ENCODE results near the gene MYLK.
A peak's percentile ranks its signal among the peaks of the same experiment; 100 is the strongest.
"Not testable (repeated sequence)": the region's sequence is repeated elsewhere in the genome, so short reads cannot be mapped to it uniquely, and the experiment has no call there.

The MYLK gene

DNA sequence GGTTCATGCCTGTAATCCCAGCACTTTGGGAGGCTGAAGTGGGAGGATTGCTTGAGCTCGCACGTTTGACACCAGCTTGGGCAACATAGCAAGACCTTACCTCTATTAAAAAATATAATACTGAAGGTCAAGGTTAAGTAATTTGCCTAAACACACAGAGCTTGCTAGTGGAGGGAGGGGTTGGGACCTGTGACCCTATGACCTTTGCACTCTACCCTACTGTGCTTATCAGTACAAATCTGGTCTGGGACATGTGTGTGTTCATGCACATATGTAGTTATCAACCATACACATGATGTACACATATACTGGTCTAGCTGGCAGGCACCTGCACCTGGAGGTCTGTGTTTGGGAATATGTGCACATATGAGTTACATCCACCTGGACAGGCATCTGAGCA lies 181.4 kb downstream of the MYLK start:
- Histone ChIP-seq H3K9me3 (ENCODE audit: control insufficient read depth in 1 of 2, low read length in 2 of 2) (no peaks in the 10 kb centered on the region), H3K27ac (ENCODE audit: low read length) (no peak overlapping the region), H3K4me3 (ENCODE audit: low read depth in 1 of 2, low read length in 2 of 2) (no peak overlapping the region), H3K27me3 (ENCODE audit: low read depth, low read length) (no peaks in the 10 kb centered on the region), H3K36me3 (ENCODE audit: control insufficient read depth in 1 of 2, insufficient read depth in 2 of 2, low read length in 2 of 2) (no peaks in the 10 kb centered on the region), H3K4me1 (ENCODE audit: control insufficient read depth in 1 of 2, insufficient read depth in 2 of 2, low read length in 2 of 2) (peaks cover 0 to 6% of the 10 kb centered on the region in 2 donors)

DNA sequence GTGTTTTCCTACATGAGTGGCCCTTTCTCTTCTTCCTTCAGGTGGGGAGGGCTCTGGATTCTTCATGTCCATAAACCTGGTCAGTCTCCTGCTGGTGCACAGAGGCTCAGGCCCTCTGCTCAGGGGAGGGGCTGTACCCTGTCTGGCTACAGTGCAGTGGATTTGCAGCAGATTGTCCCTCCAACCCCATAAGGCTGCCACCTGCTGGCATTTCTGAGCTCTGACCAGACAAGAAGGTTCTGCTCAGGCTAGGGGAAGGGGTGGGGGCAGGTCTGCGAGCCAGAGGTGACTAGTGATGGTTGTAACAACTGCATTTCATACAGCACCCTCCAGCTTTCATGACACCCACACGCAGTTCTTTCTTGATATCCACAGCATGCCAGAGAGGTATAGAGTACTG lies 182.1 kb downstream of the MYLK start:
- H3K27ac ChIP-seq (ENCODE audit: low read length); H3K27me3 ChIP-seq (ENCODE audit: low read depth, low read length); H3K4me1 ChIP-seq (ENCODE audit: control insufficient read depth in 1 of 2, insufficient read depth in 2 of 2, low read length in 2 of 2); H3K36me3 ChIP-seq (ENCODE audit: control insufficient read depth in 1 of 2, insufficient read depth in 2 of 2, low read length in 2 of 2); H3K9me3 ChIP-seq (ENCODE audit: control insufficient read depth in 1 of 2, low read length in 2 of 2): not testable (repeated sequence)
- H3K4me3 ChIP-seq (ENCODE audit: low read depth in 1 of 2, low read length in 2 of 2): peak overlapping the region; percentile 0 to 80

DNA sequence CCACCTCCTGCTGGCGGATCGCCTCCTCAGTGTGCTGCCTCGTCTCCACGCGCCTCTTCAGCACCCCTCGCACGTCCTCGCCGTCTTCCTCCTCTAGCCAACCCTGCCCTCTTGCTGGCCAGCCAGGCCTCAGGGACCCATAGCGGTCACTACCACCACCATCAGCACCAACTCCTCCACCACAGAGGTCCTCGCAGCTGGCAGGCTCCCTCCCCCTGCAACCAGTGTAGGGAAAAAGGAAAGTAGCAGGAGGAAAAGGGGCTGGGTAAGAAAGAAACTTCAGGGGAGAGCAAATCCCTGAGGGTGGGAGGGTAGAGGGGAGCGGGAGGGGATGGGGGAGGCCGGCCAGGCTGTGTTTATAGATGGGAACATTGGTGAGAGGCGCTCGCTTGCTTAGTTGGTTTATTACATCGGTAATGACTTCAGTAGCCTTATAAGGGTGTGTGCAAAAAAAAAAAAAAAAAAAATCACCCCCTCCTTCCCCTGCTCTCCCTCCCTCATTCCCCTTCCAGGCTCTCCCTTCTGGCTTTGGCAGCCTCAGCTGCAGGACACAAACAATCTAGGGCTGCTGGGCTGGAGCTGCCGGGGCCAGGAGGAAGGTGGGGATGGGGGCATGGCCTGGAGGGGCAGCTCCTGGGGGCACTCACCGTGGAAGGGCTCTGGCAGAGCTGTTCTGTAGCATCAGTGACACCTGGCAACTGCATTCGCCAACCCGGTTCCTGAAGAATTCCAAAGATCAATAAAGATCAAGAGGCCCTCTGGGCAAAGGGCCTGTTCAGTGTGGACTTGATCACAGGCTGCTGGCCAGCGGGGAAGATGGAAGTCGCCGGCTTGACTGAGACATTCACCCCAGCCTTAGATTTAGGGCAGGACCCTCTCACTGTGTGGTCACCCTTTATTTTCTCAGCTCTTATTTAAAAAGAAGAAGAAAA lies 183.1 kb downstream of the MYLK start:
- no peaks in the 10 kb centered on the region for H3K27me3 ChIP-seq (ENCODE audit: low read depth, low read length)
- peaks cover 6 to 15% of the 10 kb centered on the region in 2 donors for H3K4me1 ChIP-seq (ENCODE audit: control insufficient read depth in 1 of 2, insufficient read depth in 2 of 2, low read length in 2 of 2)
- peaks cover 0 to 1% of the 10 kb centered on the region in 2 donors for H3K36me3 ChIP-seq (ENCODE audit: control insufficient read depth in 1 of 2, insufficient read depth in 2 of 2, low read length in 2 of 2)
- no peaks in the 10 kb centered on the region for H3K9me3 ChIP-seq (ENCODE audit: control insufficient read depth in 1 of 2, low read length in 2 of 2)
- H3K4me3 ChIP-seq (ENCODE audit: low read depth in 1 of 2, low read length in 2 of 2): peak overlapping the region; percentile 63 to 80
- peak overlapping the region; percentile 45 for H3K27ac ChIP-seq (ENCODE audit: low read length)

DNA sequence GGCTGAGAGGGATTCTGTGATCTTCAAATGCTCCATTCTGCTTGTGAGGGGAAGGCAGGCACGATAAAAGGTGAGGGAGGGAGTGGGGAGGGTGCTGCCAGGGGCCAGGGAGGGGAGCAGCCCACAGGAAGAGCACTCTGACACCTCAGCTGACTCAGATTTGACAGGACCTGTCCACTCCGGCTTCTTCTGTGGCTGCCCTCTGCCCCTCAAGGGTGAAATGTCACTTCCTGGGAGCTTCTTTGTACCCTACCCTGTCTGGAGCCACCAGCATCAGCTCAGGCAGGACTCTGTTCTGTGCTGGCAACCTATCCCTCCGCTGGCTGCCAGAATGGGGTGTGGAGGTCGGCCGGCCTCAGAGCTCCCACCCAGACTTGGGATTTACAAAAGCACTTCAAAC lies 185.3 kb downstream of the MYLK start:
- peak overlapping the region; percentile 63 to 80 for H3K4me3 ChIP-seq (ENCODE audit: low read depth in 1 of 2, low read length in 2 of 2)

DNA sequence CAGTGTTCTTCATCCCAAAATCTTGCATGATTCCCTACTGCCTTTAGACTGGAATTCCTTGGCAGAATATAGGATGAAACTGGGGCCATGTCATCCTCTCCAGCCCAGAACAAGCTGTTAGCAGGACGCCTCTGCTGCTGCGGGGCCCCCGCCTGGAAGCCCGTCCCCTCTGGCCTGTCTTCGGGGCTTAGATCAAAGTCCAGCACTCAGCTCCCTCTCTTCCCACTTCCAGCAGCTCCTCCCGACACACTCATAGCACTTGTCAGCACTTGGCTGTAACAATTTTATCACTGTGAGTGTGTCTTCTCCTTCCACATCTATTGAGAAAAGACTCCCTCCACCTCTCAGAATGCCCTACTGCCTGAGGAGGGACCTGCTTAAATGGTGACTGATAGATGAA lies 187.3 kb downstream of the MYLK start:
- Histone ChIP-seq H3K27me3 (ENCODE audit: low read depth, low read length) (no peaks in the 10 kb centered on the region), H3K4me3 (ENCODE audit: low read depth in 1 of 2, low read length in 2 of 2) (peak overlapping the region; percentile 63 to 80), H3K36me3 (ENCODE audit: control insufficient read depth in 1 of 2, insufficient read depth in 2 of 2, low read length in 2 of 2) (peaks cover 0 to 3% of the 10 kb centered on the region in 2 donors), H3K9me3 (ENCODE audit: control insufficient read depth in 1 of 2, low read length in 2 of 2) (no peaks in the 10 kb centered on the region), H3K27ac (ENCODE audit: low read length) (no peak overlapping the region), H3K4me1 (ENCODE audit: control insufficient read depth in 1 of 2, insufficient read depth in 2 of 2, low read length in 2 of 2) (peaks cover 26 to 55% of the 10 kb centered on the region in 2 donors)

More for the DNA sequence above, 185.3 kb downstream of the MYLK start:
- no peaks in the 10 kb centered on the region for H3K27me3 ChIP-seq (ENCODE audit: low read depth, low read length)
- H3K36me3 ChIP-seq (ENCODE audit: control insufficient read depth in 1 of 2, insufficient read depth in 2 of 2, low read length in 2 of 2): peaks cover 0 to 3% of the 10 kb centered on the region in 2 donors
- H3K4me1 ChIP-seq (ENCODE audit: control insufficient read depth in 1 of 2, insufficient read depth in 2 of 2, low read length in 2 of 2): peaks cover 22 to 37% of the 10 kb centered on the region in 2 donors
- H3K9me3 ChIP-seq (ENCODE audit: control insufficient read depth in 1 of 2, low read length in 2 of 2): no peaks in the 10 kb centered on the region
- peak overlapping the region; percentile 82 for H3K27ac ChIP-seq (ENCODE audit: low read length)

DNA sequence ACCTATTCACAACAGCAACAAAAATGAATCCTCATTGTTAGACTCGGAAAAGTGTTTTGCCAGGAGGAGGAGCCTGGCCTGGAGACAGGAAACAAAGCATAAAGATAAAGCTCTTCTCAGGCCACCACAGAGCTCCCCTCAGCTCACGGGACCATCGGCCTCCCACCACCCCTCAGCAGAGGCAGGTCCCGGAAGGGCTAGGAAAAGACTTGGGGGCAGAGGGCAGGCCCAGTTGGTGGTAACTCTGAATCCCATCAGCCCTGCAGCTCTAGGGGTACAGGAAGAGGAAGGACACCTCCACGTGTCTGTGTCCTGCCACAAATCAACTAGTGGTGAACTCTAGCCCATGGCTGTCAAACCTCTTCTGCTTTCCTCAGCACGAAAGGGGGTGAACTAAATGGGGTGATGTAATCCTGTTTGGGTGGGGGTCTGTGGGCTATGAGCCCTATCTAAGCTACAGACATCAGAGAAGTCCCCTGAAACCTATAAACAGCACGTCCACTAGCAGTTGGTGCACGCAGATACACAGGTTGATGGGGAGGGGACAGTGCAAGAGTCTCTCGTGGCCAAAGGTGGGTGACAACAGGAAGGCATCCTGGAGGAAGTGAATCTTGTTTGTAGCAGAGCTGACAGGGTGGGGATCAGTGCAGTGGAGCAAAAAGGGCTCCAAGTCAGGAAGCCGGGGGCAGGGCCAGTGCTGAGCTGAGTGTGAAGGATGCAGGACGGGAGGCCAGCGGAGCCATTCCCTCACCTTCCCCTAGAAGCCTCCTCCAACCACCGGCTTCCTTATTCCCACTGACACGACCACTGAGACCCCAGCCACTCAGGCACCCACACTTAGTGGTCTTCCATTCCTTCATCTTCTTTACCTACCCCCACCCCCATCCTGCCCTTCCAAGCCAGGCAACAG lies 188.1 kb downstream of the MYLK start:
- Histone ChIP-seq H3K4me1 (ENCODE audit: control insufficient read depth in 1 of 2, insufficient read depth in 2 of 2, low read length in 2 of 2) (peaks cover 26 to 53% of the 10 kb centered on the region in 2 donors), H3K27ac (ENCODE audit: low read length) (no peak overlapping the region), H3K4me3 (ENCODE audit: low read depth in 1 of 2, low read length in 2 of 2) (peak overlapping the region; percentile 63 to 80)

DNA sequence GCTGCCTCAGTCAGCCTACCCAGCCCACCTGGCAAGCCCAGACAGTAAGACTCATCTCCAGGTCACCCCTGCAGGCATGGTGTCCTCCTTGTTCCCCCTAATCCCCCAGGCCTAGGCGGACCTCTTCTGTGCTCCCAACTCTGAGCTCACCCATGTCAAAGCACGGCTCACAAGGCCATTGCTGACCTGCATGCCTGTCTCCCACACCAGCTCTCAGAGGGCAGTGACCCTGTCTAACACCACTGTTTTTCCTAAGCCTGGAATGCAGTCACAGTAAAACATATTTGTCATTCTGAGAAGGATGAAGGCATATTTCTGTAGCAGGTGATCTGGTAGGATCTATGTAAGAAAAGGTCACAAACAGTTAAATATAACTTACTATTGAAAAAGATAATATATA lies 189.0 kb downstream of the MYLK start:
- Histone ChIP-seq H3K9me3 (ENCODE audit: control insufficient read depth in 1 of 2, low read length in 2 of 2) (no peaks in the 10 kb centered on the region), H3K27ac (ENCODE audit: low read length) (peak overlapping the region; percentile 47), H3K4me1 (ENCODE audit: control insufficient read depth in 1 of 2, insufficient read depth in 2 of 2, low read length in 2 of 2) (peaks cover 26 to 59% of the 10 kb centered on the region in 2 donors), H3K36me3 (ENCODE audit: control insufficient read depth in 1 of 2, insufficient read depth in 2 of 2, low read length in 2 of 2) (peaks cover 0 to 6% of the 10 kb centered on the region in 2 donors), H3K27me3 (ENCODE audit: low read depth, low read length) (no peaks in the 10 kb centered on the region), H3K4me3 (ENCODE audit: low read depth in 1 of 2, low read length in 2 of 2) (peak overlapping the region in 1 of 2 donors; percentile 40)

More for the DNA sequence above, 188.1 kb downstream of the MYLK start:
- no peaks in the 10 kb centered on the region for H3K27me3 ChIP-seq (ENCODE audit: low read depth, low read length)
- no peaks in the 10 kb centered on the region for H3K9me3 ChIP-seq (ENCODE audit: control insufficient read depth in 1 of 2, low read length in 2 of 2)
- H3K36me3 ChIP-seq (ENCODE audit: control insufficient read depth in 1 of 2, insufficient read depth in 2 of 2, low read length in 2 of 2): peaks cover 0 to 5% of the 10 kb centered on the region in 2 donors

DNA sequence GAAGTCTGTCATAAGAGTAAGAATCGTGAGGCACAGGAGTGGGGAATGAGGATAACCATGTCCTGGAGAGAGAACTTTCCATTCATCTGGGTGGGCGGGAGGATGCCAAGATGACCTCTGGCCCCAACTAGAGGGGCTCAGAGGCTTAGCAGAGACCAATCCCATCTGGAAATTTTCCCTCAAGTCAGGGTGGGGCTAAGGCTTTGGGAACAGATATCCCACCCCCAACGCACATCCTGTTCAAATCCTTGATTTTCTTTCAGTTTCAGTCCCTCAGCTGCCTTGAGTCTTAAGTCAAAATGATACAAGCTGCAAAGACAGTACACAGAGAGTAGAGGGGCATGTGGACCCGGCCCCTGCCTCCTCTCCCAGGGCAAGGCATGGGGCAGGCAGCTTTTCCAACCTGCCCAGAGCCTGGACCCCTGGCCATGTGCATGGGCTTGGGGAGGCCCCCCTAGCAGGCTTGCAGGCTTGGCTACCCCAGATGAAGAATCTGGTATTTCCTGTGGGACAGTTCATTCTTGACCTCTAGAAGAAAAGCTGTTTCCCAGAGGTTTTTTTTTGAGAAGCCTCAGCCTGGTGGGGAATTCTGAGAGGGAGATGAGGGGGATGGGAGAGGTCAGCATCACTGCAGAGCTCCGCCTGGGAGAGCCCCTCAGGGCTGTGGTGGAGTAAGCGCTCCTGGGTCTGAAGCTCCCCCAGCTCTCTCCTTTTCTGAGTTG lies 189.6 kb downstream of the MYLK start:
- Histone ChIP-seq H3K27me3 (ENCODE audit: low read depth, low read length) (no peaks in the 10 kb centered on the region), H3K36me3 (ENCODE audit: control insufficient read depth in 1 of 2, insufficient read depth in 2 of 2, low read length in 2 of 2) (peaks cover 0 to 11% of the 10 kb centered on the region in 2 donors), H3K4me3 (ENCODE audit: low read depth in 1 of 2, low read length in 2 of 2) (peak overlapping the region in 1 of 2 donors; percentile 40), H3K9me3 (ENCODE audit: control insufficient read depth in 1 of 2, low read length in 2 of 2) (no peaks in the 10 kb centered on the region), H3K27ac (ENCODE audit: low read length) (peak overlapping the region; percentile 47), H3K4me1 (ENCODE audit: control insufficient read depth in 1 of 2, insufficient read depth in 2 of 2, low read length in 2 of 2) (peaks cover 26 to 65% of the 10 kb centered on the region in 2 donors)

DNA sequence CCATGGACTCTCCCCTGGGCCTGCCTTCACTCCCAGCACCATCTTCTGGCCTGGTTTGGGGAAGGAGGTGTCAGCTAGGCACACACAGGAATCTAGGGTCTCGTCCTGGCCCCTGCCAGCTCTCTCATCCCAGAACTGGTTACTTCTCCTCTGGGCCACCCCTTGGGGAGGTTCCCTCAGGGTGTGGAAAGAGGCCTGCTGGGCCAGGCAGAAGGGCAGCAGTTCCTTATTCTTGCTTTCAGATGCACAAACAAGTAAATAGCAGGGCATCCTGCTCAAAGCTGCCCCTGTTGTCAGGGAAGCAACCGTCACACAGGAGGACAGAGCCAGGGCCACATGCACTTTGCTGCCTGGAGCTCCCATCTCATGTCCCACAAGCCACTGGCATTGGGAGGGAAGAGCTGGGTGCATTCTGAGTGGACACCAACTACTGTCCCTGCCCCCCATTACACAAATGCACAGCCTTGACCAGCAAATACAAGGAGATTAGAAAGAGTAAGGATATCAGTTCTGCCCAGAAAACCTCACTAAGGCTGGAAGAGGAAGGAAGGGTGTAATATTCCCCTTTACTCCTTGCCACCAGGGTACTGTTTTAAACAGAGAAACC lies 190.4 kb downstream of the MYLK start:
- H3K4me3 ChIP-seq (ENCODE audit: low read depth in 1 of 2, low read length in 2 of 2): peak overlapping the region in 1 of 2 donors; percentile 40
- H3K36me3 ChIP-seq (ENCODE audit: control insufficient read depth in 1 of 2, insufficient read depth in 2 of 2, low read length in 2 of 2): peaks cover 6 to 15% of the 10 kb centered on the region in 2 donors
- H3K27ac ChIP-seq (ENCODE audit: low read length): peak overlapping the region; percentile 47
- no peaks in the 10 kb centered on the region for H3K9me3 ChIP-seq (ENCODE audit: control insufficient read depth in 1 of 2, low read length in 2 of 2)
- peaks cover 26 to 73% of the 10 kb centered on the region in 2 donors for H3K4me1 ChIP-seq (ENCODE audit: control insufficient read depth in 1 of 2, insufficient read depth in 2 of 2, low read length in 2 of 2)
- no peaks in the 10 kb centered on the region for H3K27me3 ChIP-seq (ENCODE audit: low read depth, low read length)

DNA sequence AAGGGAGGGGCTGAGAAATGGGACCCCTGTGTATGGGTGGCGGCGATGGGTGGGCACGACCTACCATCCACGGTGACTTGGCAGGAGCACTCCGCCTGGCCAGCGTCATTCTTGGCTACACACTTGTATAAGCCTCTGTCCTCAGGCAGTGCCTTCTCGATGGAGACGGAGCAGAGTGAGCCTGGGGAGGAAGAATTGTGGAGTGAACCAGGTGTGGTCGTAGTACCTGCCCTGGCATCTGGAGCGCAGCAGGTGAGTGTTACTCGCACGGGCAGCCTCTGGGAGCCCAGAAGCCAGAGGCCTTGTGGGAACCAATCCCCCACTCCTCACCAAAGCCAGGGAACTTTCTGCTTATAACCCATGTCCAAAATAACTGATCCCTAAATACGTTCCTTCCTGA lies 191.5 kb downstream of the MYLK start:
- peak overlapping the region in 1 of 2 donors; percentile 16 for H3K4me3 ChIP-seq (ENCODE audit: low read depth in 1 of 2, low read length in 2 of 2)
- H3K27me3 ChIP-seq (ENCODE audit: low read depth, low read length): no peaks in the 10 kb centered on the region
- no peaks in the 10 kb centered on the region for H3K9me3 ChIP-seq (ENCODE audit: control insufficient read depth in 1 of 2, low read length in 2 of 2)
- peaks cover 8 to 16% of the 10 kb centered on the region in 2 donors for H3K36me3 ChIP-seq (ENCODE audit: control insufficient read depth in 1 of 2, insufficient read depth in 2 of 2, low read length in 2 of 2)
- H3K27ac ChIP-seq (ENCODE audit: low read length): no peak overlapping the region
- peaks cover 26 to 77% of the 10 kb centered on the region in 2 donors for H3K4me1 ChIP-seq (ENCODE audit: control insufficient read depth in 1 of 2, insufficient read depth in 2 of 2, low read length in 2 of 2)
